Hematopoietic multipotent progenitor cell (in vitro differentiated cells): ENCODE data around the gene MEN1. TPM values are rescaled to one million over a fixed set of nuclear protein-coding genes. Genes with fewer than 3 reads are reported as not detected.
A peak's percentile ranks its signal among the peaks of the same experiment; 100 is the strongest.

Experiments
- DNase-seq, 3 donors: peaks; one replicate each; pipeline ENCODE4 v3.0.0-alpha.2; 2011 to 2015; ENCODE audit warnings: low read depth in 2 of 3, low spot score in 2 of 3
- total RNA-seq: library from RNA; depleted of rRNA; stranded (reverse); fragments of >200 nt; gene quantifications from one replicate; pipeline ENCODE4 v1.2.3, GENCODE V29; 2012

Gene MEN1
- total RNA-seq, 1 donor: 66.5 TPM

GRCh38 chr11:64788321-64789215 is 21.8 kb downstream of the MEN1 start:
- no peak for DNase-seq

- DNase-seq: peak in 2 of 3 donors; percentile 50 to 70
Observed at GRCh38 chr11:64787526-64788320, 22.6 kb downstream of the MEN1 start.

GRCh38 chr11:64786308-64786707 is 24.0 kb downstream of the MEN1 start:
- DNase-seq: no peak

- DNase-seq: no peak
Observed at GRCh38 chr11:64784813-64785581, 25.4 kb downstream of the MEN1 start.

- peak; percentile 98 to 100 (median 100) for DNase-seq
Observed at GRCh38 chr11:64778473-64779298, 31.7 kb downstream of the MEN1 start, which contains the start of gene SF1. Gene SF1 (minus strand): TSS chr11:64778542. CDS start chr11:64778392, 150 bp downstream.

GRCh38 chr11:64778223-64778472 is 32.2 kb downstream of the MEN1 start:
- DNase-seq: no peak

GRCh38 chr11:64777449-64778222 is 32.7 kb downstream of the MEN1 start:
- DNase-seq: peak; percentile 84 to 86 (median 86)

- no peak for DNase-seq
Observed at GRCh38 chr11:64776875-64777274, 33.5 kb downstream of the MEN1 start.

- no peak for DNase-seq
Observed at GRCh38 chr11:64776425-64776824, 33.9 kb downstream of the MEN1 start.

- DNase-seq: no peak
Observed at GRCh38 chr11:64774144-64774543, 36.2 kb downstream of the MEN1 start.

GRCh38 chr11:64772303-64773018 is 37.9 kb downstream of the MEN1 start:
- DNase-seq: peak in 1 of 3 donors; percentile 39

- DNase-seq: no peak
Observed at GRCh38 chr11:64771861-64772260, 38.5 kb downstream of the MEN1 start.

- no peak for DNase-seq
Observed at GRCh38 chr11:64770120-64770519, 40.2 kb downstream of the MEN1 start.

- DNase-seq: no peak
Observed at GRCh38 chr11:64769283-64769682, 41.1 kb downstream of the MEN1 start.

GRCh38 chr11:64768300-64768694 is 42.1 kb downstream of the MEN1 start:
- no peak for DNase-seq

GRCh38 chr11:64767344-64768299 is 42.7 kb downstream of the MEN1 start:
- peak; percentile 69 to 86 (median 70) for DNase-seq

GRCh38 chr11:64766881-64767280 is 43.5 kb downstream of the MEN1 start:
- no peak for DNase-seq
